ENCODE data around the gene C1orf198.
A peak's percentile ranks its signal among the peaks of the same experiment; 100 is the strongest.

Gene C1orf198

DNA sequence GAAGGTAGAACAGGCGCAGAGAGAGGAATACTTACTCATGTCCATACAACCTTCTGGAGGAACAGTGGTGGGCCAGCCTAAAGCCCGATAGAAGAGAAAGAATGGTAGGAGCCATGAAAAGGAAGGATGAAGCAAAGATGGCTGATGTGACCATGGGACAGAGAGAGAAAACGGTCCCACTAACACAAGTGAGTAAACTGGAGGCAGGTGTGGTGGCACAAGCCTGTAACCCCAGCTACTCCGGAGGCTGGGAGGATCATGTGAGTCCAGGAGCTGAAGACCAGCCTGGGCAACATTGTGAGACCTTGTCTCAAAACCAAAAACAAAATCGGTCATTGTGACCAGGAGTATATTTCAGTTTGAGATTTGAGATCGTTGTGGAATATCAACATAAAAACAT, 49.4 kb downstream of the C1orf198 start:
- no peak overlapping the region for H3K4me2 ChIP-seq
- H3K4me1 ChIP-seq: peaks cover 67% of the 10 kb centered on the region
- H3K9ac ChIP-seq: no peak overlapping the region
- 0 out of 2 replicates have a peak, but pooled peaks cover under 1% of the 10 kb centered on the region for H3K9me3 ChIP-seq
- no peak for TF ChIP-seq Cebpa-rat (IDR thresholded peaks at IDR 0.05)
- H3K4me3 ChIP-seq: no peak overlapping the region
- no peaks in the 10 kb centered on the region for H4K20me1 ChIP-seq
- H3K36me3 ChIP-seq: no peaks in the 10 kb centered on the region
- H3K27ac ChIP-seq: no peak overlapping the region
- no peaks in the 10 kb centered on the region for H3K27me3 ChIP-seq

GRCh38 chr1:230818367-230818766, 50.0 kb downstream of the C1orf198 start:
- Histone ChIP-seq H3K4me1 (peaks cover 64% of the 10 kb centered on the region), H3K27me3 (no peaks in the 10 kb centered on the region), H3K4me3 (no peak overlapping the region), H3K9ac (no peak overlapping the region), H4K20me1 (no peaks in the 10 kb centered on the region), H3K27ac (no peak overlapping the region), H3K4me2 (no peak overlapping the region), H3K9me3 (0 out of 2 replicates have a peak, but pooled peaks cover 3% of the 10 kb centered on the region), H3K36me3 (no peaks in the 10 kb centered on the region)
- TF ChIP-seq Cebpa-rat (IDR thresholded peaks at IDR 0.05): no peak

GRCh38 chr1:230816018-230816417, 52.3 kb downstream of the C1orf198 start:
- Histone ChIP-seq H3K4me3 (no peak overlapping the region), H3K9ac (no peak overlapping the region), H3K27ac (no peak overlapping the region; the same call in 1 of the 2 replicates), H3K36me3 (no peaks in the 10 kb centered on the region), H3K9me3 (peaks cover 25% of the 10 kb centered on the region), H4K20me1 (no peaks in the 10 kb centered on the region), H3K4me2 (peak overlapping the region; percentile 71), H3K27me3 (no peaks in the 10 kb centered on the region), H3K4me1 (peaks cover 40% of the 10 kb centered on the region)
- no peak for TF ChIP-seq Cebpa-rat (IDR thresholded peaks at IDR 0.05)

DNA sequence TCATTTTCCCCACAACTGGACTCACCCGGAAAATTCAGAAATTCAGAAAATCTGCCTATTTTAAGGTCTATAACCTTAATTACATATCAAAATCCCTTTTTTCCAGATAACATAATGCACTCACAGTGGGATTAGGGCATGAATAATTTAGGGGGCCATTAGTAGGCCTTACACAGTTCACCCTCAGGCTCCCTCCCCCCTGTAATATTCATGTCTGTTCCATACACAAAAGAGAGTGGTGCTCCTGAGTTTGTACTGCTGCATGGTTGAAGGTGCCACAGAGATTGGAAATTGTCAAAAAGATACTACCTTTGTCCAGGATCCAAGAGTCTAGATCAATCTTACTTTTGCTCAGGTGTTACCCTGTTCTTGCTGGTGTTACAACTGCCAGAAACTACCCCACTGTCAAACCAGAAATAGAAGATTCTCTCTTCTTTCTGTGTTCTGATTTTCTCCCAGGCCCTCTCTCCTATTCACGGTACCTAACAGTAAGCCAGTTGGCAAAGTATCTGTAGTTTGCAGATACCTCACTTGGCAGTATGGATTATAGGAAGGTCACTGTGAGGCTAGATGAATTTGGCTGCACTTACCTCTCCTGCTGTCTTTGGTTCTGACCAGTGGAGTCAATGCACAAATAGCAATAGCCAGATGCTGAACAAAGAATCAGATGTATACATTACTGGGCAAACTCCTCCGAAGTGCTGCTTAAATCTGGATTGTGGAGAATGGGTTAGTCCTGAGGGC, 53.2 kb downstream of the C1orf198 start:
- peak overlapping the region; percentile 71 for H3K4me2 ChIP-seq
- H3K4me3 ChIP-seq: no peak overlapping the region; the same call in 1 of the 2 replicates
- peaks cover 38% of the 10 kb centered on the region for H3K4me1 ChIP-seq
- H4K20me1 ChIP-seq: no peaks in the 10 kb centered on the region
- H3K9me3 ChIP-seq: peaks cover 27% of the 10 kb centered on the region
- H3K9ac ChIP-seq: peak overlapping the region; percentile 18; the same call in 1 of the 2 replicates
- H3K27ac ChIP-seq: peak overlapping the region; percentile 59
- no peaks in the 10 kb centered on the region for H3K36me3 ChIP-seq
- H3K27me3 ChIP-seq: no peaks in the 10 kb centered on the region
- TF ChIP-seq Cebpa-rat (IDR thresholded peaks at IDR 0.05): no peak

DNA sequence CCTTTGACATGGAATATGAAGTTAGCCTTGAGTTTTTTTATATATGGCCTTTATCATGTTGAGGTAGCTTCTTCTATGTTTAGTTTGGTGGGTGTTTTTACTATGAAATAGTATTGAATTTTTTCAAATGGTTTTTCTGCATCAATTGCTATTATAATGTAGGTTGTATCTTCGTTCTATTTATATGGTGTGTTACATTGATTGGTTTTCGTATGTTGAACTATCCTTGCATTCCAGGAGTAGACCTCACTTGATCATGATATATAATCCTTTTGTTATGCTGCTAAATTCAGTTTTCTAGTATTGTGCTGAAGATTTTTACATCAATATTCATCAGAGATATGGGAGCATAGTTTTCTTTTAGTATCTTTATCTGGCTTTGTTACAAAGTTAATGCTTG, 55.8 kb downstream of the C1orf198 start:
- H3K36me3 ChIP-seq: no peaks in the 10 kb centered on the region
- peaks cover 38% of the 10 kb centered on the region for H3K4me1 ChIP-seq
- H3K4me2 ChIP-seq: no peak overlapping the region
- no peak for TF ChIP-seq Cebpa-rat (IDR thresholded peaks at IDR 0.05)
- H3K9me3 ChIP-seq: peaks cover 27% of the 10 kb centered on the region
- H3K27ac ChIP-seq: no peak overlapping the region
- no peaks in the 10 kb centered on the region for H4K20me1 ChIP-seq
- H3K4me3 ChIP-seq: no peak overlapping the region
- no peaks in the 10 kb centered on the region for H3K27me3 ChIP-seq
- H3K9ac ChIP-seq: no peak overlapping the region

DNA sequence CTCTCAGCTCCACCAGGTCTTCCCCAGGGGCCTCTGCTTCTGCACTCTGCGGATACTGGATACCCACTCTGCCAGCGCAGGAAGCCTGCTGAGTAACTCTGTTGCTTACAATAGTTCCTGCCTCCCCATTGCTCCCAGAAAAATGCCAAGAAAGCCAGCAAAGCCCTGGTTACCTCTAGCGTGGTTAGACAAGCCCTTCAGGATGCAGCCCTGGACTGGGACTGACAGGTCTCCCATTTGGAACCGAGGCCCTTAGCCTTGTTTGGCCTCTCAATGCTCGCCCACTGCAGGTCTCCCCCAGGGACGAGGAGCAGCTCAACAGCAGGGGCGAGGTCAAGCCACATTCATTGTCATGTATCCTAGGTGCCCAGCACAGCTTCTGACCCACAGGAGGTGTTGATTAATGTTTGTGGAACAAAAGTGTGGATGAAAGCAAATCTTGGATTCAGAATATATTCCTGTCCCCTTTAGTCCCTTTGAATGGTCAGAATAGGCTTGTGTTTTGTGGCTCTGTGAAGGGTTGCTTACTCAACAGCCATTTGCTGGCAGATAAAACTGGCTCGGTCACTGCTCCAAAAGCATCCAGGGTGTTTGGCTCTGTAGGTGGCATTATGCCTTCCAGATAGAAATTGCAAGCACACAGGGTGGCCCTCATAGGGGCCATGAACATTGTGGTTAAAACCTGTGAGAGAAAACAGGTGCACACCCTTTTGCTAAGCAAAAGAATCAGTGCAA, 58.9 kb downstream of the C1orf198 start:
- no peak overlapping the region for H3K9ac ChIP-seq
- peaks cover 7% of the 10 kb centered on the region for H3K4me1 ChIP-seq
- no peaks in the 10 kb centered on the region for H3K27me3 ChIP-seq
- no peak overlapping the region for H3K4me3 ChIP-seq
- no peak for TF ChIP-seq Cebpa-rat (IDR thresholded peaks at IDR 0.05)
- H3K36me3 ChIP-seq: no peaks in the 10 kb centered on the region
- no peak overlapping the region for H3K4me2 ChIP-seq
- H3K9me3 ChIP-seq: peaks cover 41% of the 10 kb centered on the region
- H3K27ac ChIP-seq: no peak overlapping the region
- no peaks in the 10 kb centered on the region for H4K20me1 ChIP-seq

DNA sequence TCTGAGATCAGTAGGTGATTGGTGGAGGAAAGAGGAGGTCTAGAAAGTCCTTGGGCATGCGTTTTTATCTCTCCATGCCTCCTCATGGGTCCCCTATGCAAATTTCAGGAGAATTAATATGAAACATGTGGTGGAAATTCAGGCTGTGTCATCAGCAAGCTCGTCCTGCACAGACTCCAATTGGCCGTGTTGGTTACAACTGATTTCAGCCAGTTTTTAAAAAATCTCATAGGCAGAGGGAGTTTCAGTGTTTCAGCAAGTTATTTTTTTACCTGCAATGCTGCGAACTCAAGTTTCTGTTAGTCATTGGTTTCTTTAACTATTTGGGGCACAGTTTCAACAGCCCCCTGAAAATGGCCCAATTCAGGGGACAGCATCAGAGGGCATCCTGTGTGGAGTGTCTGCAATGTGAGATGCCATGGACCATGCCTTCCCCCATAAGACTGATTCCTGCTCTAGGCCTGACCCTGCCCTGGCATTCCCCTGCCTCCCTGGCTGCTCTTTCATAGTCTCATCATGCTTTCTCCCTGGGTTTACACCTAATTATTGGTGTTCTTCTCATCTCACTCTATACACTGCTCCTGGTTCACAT, 59.9 kb downstream of the C1orf198 start:
- Histone ChIP-seq H3K4me2 (no peak overlapping the region), H3K4me1 (no peaks in the 10 kb centered on the region), H3K9ac (no peak overlapping the region), H3K36me3 (no peaks in the 10 kb centered on the region), H3K9me3 (peaks cover 37% of the 10 kb centered on the region), H3K4me3 (no peak overlapping the region), H4K20me1 (no peaks in the 10 kb centered on the region), H3K27ac (no peak overlapping the region), H3K27me3 (no peaks in the 10 kb centered on the region)
- TF ChIP-seq Cebpa-rat (IDR thresholded peaks at IDR 0.05): no peak

DNA sequence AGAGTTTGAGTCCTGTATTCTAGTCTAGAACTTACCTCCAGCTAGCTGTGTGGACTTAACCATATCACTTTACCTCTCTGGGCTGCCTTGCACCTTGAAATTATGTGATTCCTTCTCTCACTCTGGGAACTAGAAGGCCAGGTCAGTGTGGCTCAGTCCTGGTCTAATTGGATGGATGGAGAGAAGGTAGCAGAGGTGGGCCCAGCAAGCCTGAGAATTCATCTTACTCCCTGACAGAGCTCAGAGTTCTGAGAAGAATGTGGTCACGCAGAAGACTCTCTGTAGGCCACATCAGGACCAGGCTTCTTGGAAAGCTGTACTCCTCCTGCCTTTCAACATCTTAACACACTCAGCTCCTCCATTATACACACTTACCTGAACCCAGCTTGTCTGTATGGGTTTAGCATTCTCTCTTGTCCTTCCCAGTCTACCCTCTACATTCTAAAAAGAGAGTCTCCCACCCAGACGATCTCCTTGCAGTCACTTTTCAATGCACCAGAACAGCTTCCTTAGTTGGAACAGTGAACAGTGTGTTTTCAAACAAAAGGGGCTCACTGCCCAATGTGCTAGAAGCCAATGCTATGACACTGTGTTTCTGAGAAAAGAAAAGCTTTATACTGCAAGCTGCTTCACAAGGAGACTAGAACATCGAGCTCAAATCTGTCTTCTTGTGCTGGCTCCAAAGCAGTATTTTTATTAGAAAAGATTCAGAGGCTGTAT, 60.6 kb downstream of the C1orf198 start:
- Histone ChIP-seq H3K4me1 (no peaks in the 10 kb centered on the region), H4K20me1 (no peaks in the 10 kb centered on the region), H3K4me2 (no peak overlapping the region), H3K27me3 (no peaks in the 10 kb centered on the region), H3K4me3 (no peak overlapping the region), H3K36me3 (no peaks in the 10 kb centered on the region), H3K27ac (no peak overlapping the region), H3K9ac (no peak overlapping the region), H3K9me3 (peaks cover 31% of the 10 kb centered on the region)
- TF ChIP-seq Cebpa-rat (IDR thresholded peaks at IDR 0.05): no peak

GRCh38 chr1:230807029-230807428, 61.3 kb downstream of the C1orf198 start:
- no peak for TF ChIP-seq Cebpa-rat (IDR thresholded peaks at IDR 0.05)
- no peak overlapping the region for H3K4me3 ChIP-seq
- no peak overlapping the region for H3K4me2 ChIP-seq
- no peak overlapping the region for H3K27ac ChIP-seq
- peaks cover 24% of the 10 kb centered on the region for H3K9me3 ChIP-seq
- no peaks in the 10 kb centered on the region for H4K20me1 ChIP-seq
- no peaks in the 10 kb centered on the region for H3K4me1 ChIP-seq
- no peaks in the 10 kb centered on the region for H3K27me3 ChIP-seq
- no peak overlapping the region for H3K9ac ChIP-seq
- no peaks in the 10 kb centered on the region for H3K36me3 ChIP-seq

All from BLaER1 (cell line).